ENCODE measurements around the gene PLAC1.

PLAC1 gene

GRCh38 chrX:134624046-134624430 is 34.2 kb downstream of the PLAC1 start:
- no peak for DNase-seq (ENCODE audit: low read depth in 1 of 2, low spot score in 1 of 2)
- TF ChIP-seq GABPA (IDR thresholded peaks at IDR 0.05; ENCODE audit: low read depth) (no peak), REST (IDR thresholded peaks at IDR 0.05; ENCODE audit: insufficient replicate concordance, low read depth) (no peak), SPI1 (IDR thresholded peaks at IDR 0.05; ENCODE audit: borderline replicate concordance, low read depth) (no peak), POLR2AphosphoS5 (IDR thresholded peaks at IDR 0.05; ENCODE audit: low read depth) (no peak), CTCF (IDR thresholded peaks at IDR 0.05; ENCODE audit: insufficient read depth, low read length) (no peak)
- Histone ChIP-seq H3K4me3 (replicated peaks; ENCODE audit: insufficient read depth, low read length) (no peak overlapping the region), H3K27me3 (ENCODE audit: insufficient read depth, poor library complexity, severe bottlenecking) (no peaks in the 10 kb centered on the region), H3K27ac (replicated peaks) (no peak overlapping the region)

- Histone ChIP-seq H3K4me3 (replicated peaks; ENCODE audit: insufficient read depth, low read length) (no peak overlapping the region), H3K27me3 (ENCODE audit: insufficient read depth, poor library complexity, severe bottlenecking) (no peaks in the 10 kb centered on the region), H3K27ac (replicated peaks) (no peak overlapping the region)
- TF ChIP-seq SPI1 (IDR thresholded peaks at IDR 0.05; ENCODE audit: borderline replicate concordance, low read depth) = no peak
- no peak for TF ChIP-seq POLR2AphosphoS5 (IDR thresholded peaks at IDR 0.05; ENCODE audit: low read depth)
- no peak for TF ChIP-seq CTCF (IDR thresholded peaks at IDR 0.05; ENCODE audit: insufficient read depth, low read length)
- no peak for TF ChIP-seq GABPA (IDR thresholded peaks at IDR 0.05; ENCODE audit: low read depth)
- no peak for TF ChIP-seq REST (IDR thresholded peaks at IDR 0.05; ENCODE audit: insufficient replicate concordance, low read depth)
- no peak for DNase-seq (ENCODE audit: low read depth in 1 of 2, low spot score in 1 of 2)
Measured at GRCh38 chrX:134623293-134624045, 34.8 kb downstream of the PLAC1 start.

- no peak for DNase-seq (ENCODE audit: low read depth in 1 of 2, low spot score in 1 of 2)
- TF ChIP-seq GABPA (IDR thresholded peaks at IDR 0.05; ENCODE audit: low read depth) (no peak), POLR2AphosphoS5 (IDR thresholded peaks at IDR 0.05; ENCODE audit: low read depth) (no peak)
- Histone ChIP-seq H3K4me3 (replicated peaks; ENCODE audit: insufficient read depth, low read length) (no peak overlapping the region), H3K27me3 (ENCODE audit: insufficient read depth, poor library complexity, severe bottlenecking) (no peaks in the 10 kb centered on the region), H3K27ac (replicated peaks) (no peak overlapping the region)
Measured at GRCh38 chrX:134622813-134623185, 35.5 kb downstream of the PLAC1 start.

- Histone ChIP-seq H3K27ac (replicated peaks) (no peak overlapping the region), H3K4me3 (replicated peaks; ENCODE audit: insufficient read depth, low read length) (no peak overlapping the region), H3K27me3 (ENCODE audit: insufficient read depth, poor library complexity, severe bottlenecking) (no peaks in the 10 kb centered on the region)
- TF ChIP-seq REST (IDR thresholded peaks at IDR 0.05; ENCODE audit: insufficient replicate concordance, low read depth) (no peak), POLR2AphosphoS5 (IDR thresholded peaks at IDR 0.05; ENCODE audit: low read depth) (no peak), CTCF (IDR thresholded peaks at IDR 0.05; ENCODE audit: insufficient read depth, low read length) (no peak), SPI1 (IDR thresholded peaks at IDR 0.05; ENCODE audit: borderline replicate concordance, low read depth) (no peak), GABPA (IDR thresholded peaks at IDR 0.05; ENCODE audit: low read depth) (no peak)
- peak in 1 of 2 experiments; percentile 5 for DNase-seq (ENCODE audit: low read depth in 1 of 2, low spot score in 1 of 2)
Measured at GRCh38 chrX:134622056-134622812, 36.0 kb downstream of the PLAC1 start.
